DOHH2 (cell line): ENCODE data around the gene C3orf52.

Experiments
- EZH2phosphoT487 ChIP-seq: fragments of 200-600 bp; sonication (generic); IDR thresholded peaks from 2 replicates; pipeline ENCODE4 v1.6.1; 2017; ENCODE audit warnings: borderline replicate concordance, mild to moderate bottlenecking, antibody characterized with exemption, low read length, moderate library complexity, mixed read lengths
- TF ChIP-seq, protein P1 (sequence below): fragments of 200-600 bp; sonication (generic); IDR thresholded peaks from one replicate; pipeline ENCODE4 v1.5.1; 2014; ENCODE audit warnings: antibody characterized with exemption, mild to moderate bottlenecking, low read depth, low read length; ENCODE audit not compliant: poor library complexity, severe bottlenecking

GRCh38 chr3:112116748-112117186, 30.6 kb downstream of the C3orf52 start:
- TF ChIP-seq, protein P1, sequence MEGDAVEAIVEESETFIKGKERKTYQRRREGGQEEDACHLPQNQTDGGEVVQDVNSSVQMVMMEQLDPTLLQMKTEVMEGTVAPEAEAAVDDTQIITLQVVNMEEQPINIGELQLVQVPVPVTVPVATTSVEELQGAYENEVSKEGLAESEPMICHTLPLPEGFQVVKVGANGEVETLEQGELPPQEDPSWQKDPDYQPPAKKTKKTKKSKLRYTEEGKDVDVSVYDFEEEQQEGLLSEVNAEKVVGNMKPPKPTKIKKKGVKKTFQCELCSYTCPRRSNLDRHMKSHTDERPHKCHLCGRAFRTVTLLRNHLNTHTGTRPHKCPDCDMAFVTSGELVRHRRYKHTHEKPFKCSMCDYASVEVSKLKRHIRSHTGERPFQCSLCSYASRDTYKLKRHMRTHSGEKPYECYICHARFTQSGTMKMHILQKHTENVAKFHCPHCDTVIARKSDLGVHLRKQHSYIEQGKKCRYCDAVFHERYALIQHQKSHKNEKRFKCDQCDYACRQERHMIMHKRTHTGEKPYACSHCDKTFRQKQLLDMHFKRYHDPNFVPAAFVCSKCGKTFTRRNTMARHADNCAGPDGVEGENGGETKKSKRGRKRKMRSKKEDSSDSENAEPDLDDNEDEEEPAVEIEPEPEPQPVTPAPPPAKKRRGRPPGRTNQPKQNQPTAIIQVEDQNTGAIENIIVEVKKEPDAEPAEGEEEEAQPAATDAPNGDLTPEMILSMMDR = no peak
- no peak for TF ChIP-seq EZH2phosphoT487
